SK-N-MC (cell line): Measurements from ENCODE around the gene NRARP.

ENCODE experiments used
- EZH2 ChIP-seq: fragments of 200-600 bp; sonication (generic); IDR thresholded peaks from one replicate; pipeline ENCODE4 v1.6.1; 2017; ENCODE audit warnings: antibody characterized with exemption
- FOXP2 ChIP-seq: optimal IDR thresholded peaks from 2 replicates; pipeline ENCODE3; 2011; ENCODE audit warnings: mild to moderate bottlenecking, moderate library complexity; ENCODE audit not compliant: insufficient read depth; ENCODE audit errors: extremely low read length, control extremely low read depth
- POLR2AphosphoS5 ChIP-seq: IDR thresholded peaks from 2 replicates; pipeline ENCODE4 v1.6.1; 2012; ENCODE audit warnings: mild to moderate bottlenecking, low read depth, low read length, borderline replicate concordance

DNA sequence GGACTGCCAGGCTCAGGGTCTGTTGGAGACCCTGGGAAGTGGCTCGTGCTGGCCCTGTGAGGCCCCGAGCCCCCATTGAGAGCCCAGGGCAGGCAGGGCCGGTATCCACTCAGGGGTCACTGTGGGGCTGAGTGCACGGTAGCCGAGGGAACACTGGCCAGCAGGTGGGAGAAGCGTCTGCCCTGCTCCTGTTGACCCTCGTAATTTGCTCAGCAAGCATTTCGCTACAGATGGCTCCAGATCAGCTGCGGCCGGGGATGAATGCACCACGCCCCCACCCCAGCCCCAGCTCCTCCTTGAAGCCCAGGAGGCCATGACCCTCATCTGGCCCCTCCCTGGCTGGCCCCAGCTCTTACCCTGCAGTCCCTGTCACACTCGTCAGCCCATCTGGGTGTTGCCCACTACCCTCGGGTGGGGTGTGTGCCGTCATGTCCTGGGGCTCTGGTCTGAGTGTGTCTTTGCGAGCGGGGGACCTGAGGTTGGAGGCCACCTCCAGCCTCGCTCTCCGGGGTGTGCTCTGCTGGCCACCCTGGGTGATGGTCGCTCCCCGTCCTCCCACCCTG, 6.1 kb upstream of the NRARP start:
- TF ChIP-seq EZH2 (no peak), POLR2AphosphoS5 (no peak), FOXP2 (no peak)
